ENCODE data around the gene LMO7. TPM values are rescaled to one million over a fixed set of nuclear protein-coding genes. Genes with fewer than 3 reads are reported as not detected.

LMO7 gene
- total and polyA plus RNA-seq, 8 donors: 17.1 to 214 (median 72.4) TPM

DNA sequence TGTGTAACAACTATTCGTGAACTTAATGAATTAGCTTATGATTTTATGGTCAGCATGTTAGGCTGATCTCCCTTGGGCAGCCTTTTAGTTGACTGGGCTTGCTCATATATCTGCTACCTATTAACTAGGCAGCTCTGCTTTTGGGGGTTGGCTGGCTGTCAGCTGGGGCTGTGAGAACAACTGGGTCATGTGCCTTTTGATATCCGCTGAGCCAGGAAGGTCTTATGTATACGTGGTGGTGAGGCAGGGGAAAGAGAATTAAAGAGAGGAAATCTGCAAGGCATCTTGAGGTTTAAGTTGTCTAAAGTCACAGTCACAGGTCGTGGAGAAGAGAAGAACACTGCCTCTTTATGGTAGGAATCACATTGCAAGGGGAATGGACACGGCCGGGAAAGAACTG, 206.9 kb downstream of the LMO7 start:
- Histone ChIP-seq H3K27me3 (no peaks in the 10 kb centered on the region), H3K4me3 (no peak overlapping the region), H3K9me3 (no peaks in the 10 kb centered on the region), H3K36me3 (peaks cover 29 to 69% (median 53%) of the 10 kb centered on the region in 4 donors), H3K4me1 (peaks cover 0 to 3% (median 0%) of the 10 kb centered on the region in 4 donors), H3K27ac (no peak overlapping the region)
- TF ChIP-seq POLR2AphosphoS5 (IDR thresholded peaks at IDR 0.05) (no peak), POLR2A (IDR thresholded peaks at IDR 0.05) (no peak), EP300 (IDR thresholded peaks at IDR 0.05) (no peak)
- TF ChIP-seq, protein P1, sequence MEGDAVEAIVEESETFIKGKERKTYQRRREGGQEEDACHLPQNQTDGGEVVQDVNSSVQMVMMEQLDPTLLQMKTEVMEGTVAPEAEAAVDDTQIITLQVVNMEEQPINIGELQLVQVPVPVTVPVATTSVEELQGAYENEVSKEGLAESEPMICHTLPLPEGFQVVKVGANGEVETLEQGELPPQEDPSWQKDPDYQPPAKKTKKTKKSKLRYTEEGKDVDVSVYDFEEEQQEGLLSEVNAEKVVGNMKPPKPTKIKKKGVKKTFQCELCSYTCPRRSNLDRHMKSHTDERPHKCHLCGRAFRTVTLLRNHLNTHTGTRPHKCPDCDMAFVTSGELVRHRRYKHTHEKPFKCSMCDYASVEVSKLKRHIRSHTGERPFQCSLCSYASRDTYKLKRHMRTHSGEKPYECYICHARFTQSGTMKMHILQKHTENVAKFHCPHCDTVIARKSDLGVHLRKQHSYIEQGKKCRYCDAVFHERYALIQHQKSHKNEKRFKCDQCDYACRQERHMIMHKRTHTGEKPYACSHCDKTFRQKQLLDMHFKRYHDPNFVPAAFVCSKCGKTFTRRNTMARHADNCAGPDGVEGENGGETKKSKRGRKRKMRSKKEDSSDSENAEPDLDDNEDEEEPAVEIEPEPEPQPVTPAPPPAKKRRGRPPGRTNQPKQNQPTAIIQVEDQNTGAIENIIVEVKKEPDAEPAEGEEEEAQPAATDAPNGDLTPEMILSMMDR (IDR thresholded peaks at IDR 0.05): no peak
- WGBS, 5 donors: 89 to 93% (median 89%) methylated on average over 6 of the region's 6 CpGs
- intact Hi-C loops (cut with DNase I; ENCODE audit: low total_unique reads): no loop called here
- DNase-seq: no peak

DNA sequence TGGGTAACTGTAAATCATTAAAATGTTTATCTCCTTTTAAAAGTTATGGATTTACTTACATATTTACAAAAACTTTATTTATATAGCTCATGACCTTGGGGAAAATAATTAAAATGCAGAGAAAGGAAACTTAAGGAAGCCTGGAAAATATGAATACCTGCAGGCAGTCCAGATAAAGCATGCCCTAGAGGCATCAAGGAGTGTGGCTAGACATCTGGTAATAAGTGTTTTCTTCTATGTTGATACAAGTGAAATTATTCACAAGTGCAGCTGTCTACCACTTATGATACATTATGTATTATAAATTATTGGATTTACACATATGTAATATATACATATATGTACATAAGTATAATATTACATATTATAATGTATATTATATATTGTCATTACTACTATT, 207.9 kb downstream of the LMO7 start:
- intact Hi-C loops (cut with DNase I; ENCODE audit: low total_unique reads): no loop called here
- TF ChIP-seq EP300 (IDR thresholded peaks at IDR 0.05) (no peak), POLR2A (IDR thresholded peaks at IDR 0.05) (no peak)
- TF ChIP-seq, protein P1 (IDR thresholded peaks at IDR 0.05): no peak
- Histone ChIP-seq H3K36me3 (peaks cover 29 to 76% (median 61%) of the 10 kb centered on the region in 4 donors), H3K27me3 (no peaks in the 10 kb centered on the region), H3K4me1 (no peaks in the 10 kb centered on the region), H3K9me3 (no peaks in the 10 kb centered on the region), H3K4me3 (no peak overlapping the region), H3K27ac (no peak overlapping the region)
- no peak for DNase-seq

DNA sequence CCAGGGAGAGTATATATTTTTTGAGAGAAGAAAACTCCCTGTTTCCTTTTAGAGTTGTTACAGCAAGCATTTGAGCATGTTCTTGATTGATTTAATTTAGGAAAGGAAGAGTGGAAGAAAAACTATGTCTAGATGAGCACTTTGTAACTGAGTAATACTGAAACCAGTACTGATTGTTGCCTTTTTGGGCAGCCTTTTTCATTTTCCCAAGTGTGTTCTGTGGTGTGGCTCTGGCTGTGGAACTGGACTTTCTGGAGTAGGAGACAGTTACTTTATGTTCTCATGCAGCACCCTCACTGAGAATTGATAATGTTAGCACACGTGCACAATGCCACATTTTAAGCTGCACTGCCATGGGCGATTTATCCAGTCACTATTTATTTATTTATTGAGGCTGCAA, 211.5 kb downstream of the LMO7 start:
- intact Hi-C loops (cut with DNase I; ENCODE audit: low total_unique reads): no loop called here
- WGBS, 5 donors: 78 to 97% (median 92%) methylated on average over 2 of the region's 2 CpGs
- Histone ChIP-seq H3K9me3 (no peaks in the 10 kb centered on the region), H3K27ac (no peak overlapping the region), H3K4me1 (no peaks in the 10 kb centered on the region), H3K4me3 (no peak overlapping the region), H3K36me3 (peaks cover 13 to 73% (median 57%) of the 10 kb centered on the region in 4 donors), H3K27me3 (no peaks in the 10 kb centered on the region)
- TF ChIP-seq EP300 (IDR thresholded peaks at IDR 0.05) (no peak), POLR2AphosphoS5 (IDR thresholded peaks at IDR 0.05) (no peak), POLR2A (IDR thresholded peaks at IDR 0.05) (no peak)
- TF ChIP-seq, protein P1 (IDR thresholded peaks at IDR 0.05): no peak
- no peak for DNase-seq

DNA sequence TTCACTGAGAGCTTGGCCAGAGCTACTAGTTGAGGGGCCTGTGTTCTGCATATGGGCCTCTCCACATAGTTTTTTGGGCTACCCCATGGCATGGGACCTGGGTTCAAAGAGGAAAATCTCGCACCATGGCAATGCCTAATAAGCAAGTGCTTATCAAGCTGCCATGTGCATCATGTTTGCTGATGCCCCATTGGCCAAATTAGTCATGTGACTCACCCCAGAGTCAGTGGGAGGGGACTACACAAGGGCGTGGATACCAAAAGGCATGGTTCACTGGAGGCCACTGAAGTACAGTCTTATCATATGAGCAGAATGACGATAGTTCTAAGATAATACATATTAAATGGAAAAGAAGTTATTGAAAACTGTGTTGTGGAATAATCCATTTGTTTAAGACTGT, 214.8 kb downstream of the LMO7 start:
- no peak for DNase-seq
- Histone ChIP-seq H3K4me1 (no peaks in the 10 kb centered on the region), H3K4me3 (no peak overlapping the region), H3K27ac (no peak overlapping the region), H3K9me3 (no peaks in the 10 kb centered on the region), H3K36me3 (peaks cover 10 to 68% (median 66%) of the 10 kb centered on the region in 4 donors), H3K27me3 (no peaks in the 10 kb centered on the region)
- WGBS, 5 donors: 82 to 92% (median 88%) methylated on average over 3 of the region's 3 CpGs
- intact Hi-C loops (cut with DNase I; ENCODE audit: low total_unique reads): no loop called here
- TF ChIP-seq, protein P1 (IDR thresholded peaks at IDR 0.05): no peak
- no peak for TF ChIP-seq POLR2A (IDR thresholded peaks at IDR 0.05)
- no peak for TF ChIP-seq POLR2AphosphoS5 (IDR thresholded peaks at IDR 0.05)
- no peak for TF ChIP-seq EP300 (IDR thresholded peaks at IDR 0.05)

Data from stomach (tissue), 9 donors.